Activated naive CD8-positive, alpha-beta T cell (primary cell): ENCODE results near the gene NTN1.
"Not testable (repeated sequence)": the region's sequence is repeated elsewhere in the genome, so short reads cannot be mapped to it uniquely, and the experiment has no call there.

Experiments used
- H3K27ac Mint-ChIP-seq: one replicate; pipeline ENCODE4 v1.8.0; 2021; ENCODE audit warnings: mixed read lengths
- H3K27me3 Mint-ChIP-seq: one replicate; pipeline ENCODE4 v1.8.0; 2021; ENCODE audit warnings: mixed read lengths
- H3K36me3 Mint-ChIP-seq: one replicate; pipeline ENCODE4 v1.8.0; 2021; ENCODE audit warnings: mixed read lengths
- H3K4me1 Mint-ChIP-seq: one replicate; pipeline ENCODE4 v1.8.0; 2021; ENCODE audit warnings: low read depth, mixed read lengths
- H3K4me3 Mint-ChIP-seq: one replicate; pipeline ENCODE4 v1.8.0; 2021; ENCODE audit warnings: mild to moderate bottlenecking, mixed read lengths
- H3K9me3 Mint-ChIP-seq: one replicate; pipeline ENCODE4 v1.8.0; 2021; ENCODE audit warnings: low read depth, mixed read lengths

NTN1 gene

DNA sequence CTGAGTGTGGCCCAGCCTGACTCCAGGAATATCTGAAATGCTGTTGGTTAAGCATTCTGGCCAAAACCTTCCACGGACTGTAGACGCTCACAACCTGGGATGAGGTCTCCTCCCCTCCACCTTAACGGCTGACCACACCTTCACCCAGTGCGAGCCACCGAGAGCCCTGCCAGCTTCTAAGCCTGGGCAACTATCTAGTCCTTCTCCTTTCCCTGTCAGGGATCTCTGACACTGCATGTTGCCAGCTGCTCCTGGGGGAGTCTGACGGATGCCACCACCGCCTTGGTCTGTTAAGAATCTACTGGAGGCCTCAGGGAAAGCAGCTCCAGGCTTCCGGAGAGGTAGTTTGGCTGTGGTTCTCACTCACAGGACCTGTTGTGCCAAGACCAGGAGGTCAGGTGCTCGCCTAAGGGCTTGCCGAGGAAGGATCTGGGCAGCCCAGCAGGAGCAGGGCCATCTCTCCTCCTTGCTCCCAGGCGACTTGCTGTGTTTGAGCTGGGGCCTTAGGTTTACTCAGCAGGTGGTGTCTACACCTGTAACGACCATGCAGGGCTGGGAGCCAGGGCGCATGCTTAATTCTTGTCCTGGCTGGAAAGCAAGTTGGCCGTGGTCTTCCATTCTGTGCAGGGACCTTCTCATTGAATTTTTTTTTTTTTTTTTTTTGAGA is 111.8 kb downstream of the NTN1 start:
- Mint-ChIP-seq H3K27ac (no peak overlapping the region), H3K36me3 (no peaks in the 10 kb centered on the region)

DNA sequence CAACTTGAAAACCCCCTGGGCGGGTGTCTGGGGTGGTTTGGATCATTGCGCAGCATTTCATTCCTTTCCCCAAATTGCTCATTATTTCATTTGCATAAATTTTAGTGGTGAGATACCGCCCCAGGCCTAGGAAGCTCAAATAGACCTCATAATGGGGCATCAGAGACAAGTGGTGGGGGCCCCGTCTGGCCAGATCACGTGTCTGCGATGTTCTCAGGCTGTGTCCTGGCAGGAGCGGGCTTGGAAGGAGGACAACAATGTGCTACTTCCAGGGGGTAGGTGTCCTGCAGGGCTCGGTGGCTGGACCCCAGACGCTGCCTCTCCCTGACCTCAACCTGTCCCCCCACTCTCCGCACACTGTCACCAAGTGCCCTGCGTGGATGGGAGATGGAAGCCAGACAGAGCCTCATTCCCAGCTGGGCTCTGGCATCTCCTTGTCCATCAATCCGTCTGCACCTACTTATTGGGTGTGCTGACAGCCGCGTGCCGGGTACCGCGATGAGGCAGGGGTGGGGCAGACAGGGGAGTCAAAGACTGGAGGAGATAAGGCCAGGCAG is 116.9 kb downstream of the NTN1 start:
- Mint-ChIP-seq H3K9me3 (no peaks in the 10 kb centered on the region), H3K36me3 (no peaks in the 10 kb centered on the region), H3K4me3 (no peak overlapping the region), H3K27me3 (no peaks in the 10 kb centered on the region), H3K4me1 (no peaks in the 10 kb centered on the region), H3K27ac (no peak overlapping the region)

More for the DNA sequence above, 111.8 kb downstream of the NTN1 start:
- no peaks in the 10 kb centered on the region for H3K9me3 Mint-ChIP-seq
- no peaks in the 10 kb centered on the region for H3K27me3 Mint-ChIP-seq
- H3K4me3 Mint-ChIP-seq = no peak overlapping the region
- H3K4me1 Mint-ChIP-seq = no peaks in the 10 kb centered on the region

DNA sequence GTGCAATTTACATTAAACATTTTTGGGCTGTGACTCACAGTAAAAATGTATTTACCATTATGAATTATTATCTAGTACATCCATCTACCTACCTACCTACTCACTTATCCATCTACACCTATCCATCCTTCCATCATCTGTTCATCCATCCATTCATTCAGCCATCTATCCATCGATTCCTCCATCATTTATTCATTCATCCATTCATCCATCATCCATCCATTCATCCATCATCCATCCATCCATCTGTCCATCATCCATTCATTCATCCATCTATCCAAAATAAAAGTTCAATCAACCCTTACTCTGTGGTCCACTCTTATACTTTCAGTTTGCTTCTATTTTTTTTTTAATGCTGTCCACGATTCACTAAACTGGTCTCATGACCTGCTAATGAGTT is 118.4 kb downstream of the NTN1 start:
- Mint-ChIP-seq H3K4me3 (no peak overlapping the region), H3K4me1 (no peaks in the 10 kb centered on the region), H3K27ac (no peak overlapping the region), H3K27me3 (no peaks in the 10 kb centered on the region), H3K9me3 (no peaks in the 10 kb centered on the region), H3K36me3 (no peaks in the 10 kb centered on the region)

DNA sequence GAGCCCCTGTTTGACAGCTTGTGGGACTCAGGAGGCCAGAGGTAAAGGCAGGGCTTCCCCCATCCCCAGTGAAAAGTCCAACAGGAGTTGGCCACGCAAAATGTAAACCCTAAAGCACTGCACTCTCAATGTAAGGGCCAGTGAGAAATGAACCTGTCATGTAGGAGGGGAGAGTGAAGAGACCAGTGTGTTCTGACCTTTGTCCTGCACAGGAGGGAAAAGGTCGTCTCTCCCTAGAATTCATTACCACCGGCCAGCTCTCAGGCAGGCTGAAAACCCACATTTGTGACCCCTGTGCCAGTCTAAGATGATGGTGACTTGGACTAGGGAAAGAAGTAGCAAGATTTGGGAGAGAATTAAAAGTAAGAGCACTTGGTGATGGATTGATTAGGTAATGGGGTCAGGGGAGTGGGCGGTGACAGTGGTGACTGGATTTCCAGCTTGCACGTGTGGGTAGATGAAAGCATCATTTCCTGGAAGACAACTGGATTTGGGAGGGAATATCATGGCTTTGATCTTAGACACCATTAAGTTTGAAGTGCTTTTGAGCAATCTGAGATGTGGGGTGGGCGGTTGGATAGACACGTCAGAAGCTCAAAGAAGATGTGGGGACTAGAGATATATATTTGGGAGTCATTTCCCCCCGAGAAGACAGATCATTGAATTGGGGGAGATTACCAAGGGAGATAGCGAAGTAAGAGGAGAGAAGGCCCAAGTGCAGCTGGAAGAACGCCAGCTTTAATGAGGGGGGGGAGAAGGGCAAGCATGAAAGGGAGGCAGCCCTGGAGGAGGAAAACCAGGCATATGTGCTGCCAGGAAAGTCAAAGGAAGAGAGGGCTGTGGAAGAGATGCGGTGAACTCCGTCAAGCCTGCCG is 119.5 kb downstream of the NTN1 start:
- Mint-ChIP-seq H3K27ac (no peak overlapping the region), H3K4me3 (no peak overlapping the region), H3K9me3 (no peaks in the 10 kb centered on the region), H3K4me1 (no peaks in the 10 kb centered on the region), H3K36me3 (no peaks in the 10 kb centered on the region), H3K27me3 (no peaks in the 10 kb centered on the region)

DNA sequence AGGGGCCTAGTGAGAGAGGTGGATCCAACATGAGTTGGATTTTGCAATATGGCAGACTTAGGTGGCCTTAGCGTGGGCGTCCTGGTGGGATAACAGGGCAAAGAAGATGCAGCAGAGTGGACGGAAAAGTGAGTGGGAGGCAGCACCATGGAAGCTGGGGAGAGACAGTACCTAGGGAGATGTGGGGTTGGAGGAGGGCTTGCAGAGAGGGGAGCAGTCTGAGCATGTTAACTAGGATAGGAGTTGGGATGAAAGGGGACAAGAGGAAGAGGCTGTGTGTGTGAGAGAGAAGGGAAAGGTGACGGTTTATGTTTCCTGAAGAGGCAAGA is 120.1 kb downstream of the NTN1 start:
- no peaks in the 10 kb centered on the region for H3K27me3 Mint-ChIP-seq
- no peaks in the 10 kb centered on the region for H3K36me3 Mint-ChIP-seq
- no peaks in the 10 kb centered on the region for H3K9me3 Mint-ChIP-seq
- no peak overlapping the region for H3K27ac Mint-ChIP-seq
- H3K4me1 Mint-ChIP-seq = no peaks in the 10 kb centered on the region
- no peak overlapping the region for H3K4me3 Mint-ChIP-seq

DNA sequence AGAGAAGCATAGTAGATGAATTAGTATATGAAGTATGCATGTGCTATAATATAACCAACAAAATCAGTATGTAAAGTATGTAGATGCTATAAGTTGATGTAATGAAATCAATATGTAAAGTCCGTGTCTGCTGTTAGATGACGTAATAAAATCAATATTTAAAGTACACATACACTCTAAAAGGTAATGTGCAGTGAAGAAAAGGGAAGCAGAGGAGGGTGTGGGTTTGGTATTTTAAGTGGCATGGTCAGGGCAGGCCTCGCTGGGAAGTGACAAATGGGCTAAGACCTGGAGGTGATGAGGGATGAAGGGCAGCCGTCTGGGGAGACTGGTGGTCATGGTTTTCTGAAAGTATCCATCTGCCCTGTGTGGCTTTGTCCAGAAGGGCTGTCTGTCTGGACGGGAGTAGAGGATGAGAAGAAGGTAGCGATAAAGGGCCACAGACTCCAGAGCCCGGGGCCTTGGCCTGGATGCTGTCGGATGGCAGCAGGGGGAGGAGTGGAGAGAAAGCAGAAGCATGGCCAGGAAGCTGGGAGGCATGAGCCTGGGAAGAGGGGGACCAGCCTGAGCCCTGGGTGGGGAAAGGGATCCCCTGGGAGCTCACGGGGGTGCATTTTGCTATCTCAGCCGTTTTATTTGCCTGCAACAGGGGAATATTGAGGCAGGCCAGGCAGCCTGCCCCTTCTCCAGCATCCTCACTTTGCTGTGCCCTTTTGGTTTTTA is 121.6 kb downstream of the NTN1 start:
- Mint-ChIP-seq H3K9me3 (no peaks in the 10 kb centered on the region), H3K36me3 (no peaks in the 10 kb centered on the region), H3K4me3 (no peak overlapping the region), H3K27me3 (no peaks in the 10 kb centered on the region), H3K27ac (no peak overlapping the region), H3K4me1 (no peaks in the 10 kb centered on the region)

DNA sequence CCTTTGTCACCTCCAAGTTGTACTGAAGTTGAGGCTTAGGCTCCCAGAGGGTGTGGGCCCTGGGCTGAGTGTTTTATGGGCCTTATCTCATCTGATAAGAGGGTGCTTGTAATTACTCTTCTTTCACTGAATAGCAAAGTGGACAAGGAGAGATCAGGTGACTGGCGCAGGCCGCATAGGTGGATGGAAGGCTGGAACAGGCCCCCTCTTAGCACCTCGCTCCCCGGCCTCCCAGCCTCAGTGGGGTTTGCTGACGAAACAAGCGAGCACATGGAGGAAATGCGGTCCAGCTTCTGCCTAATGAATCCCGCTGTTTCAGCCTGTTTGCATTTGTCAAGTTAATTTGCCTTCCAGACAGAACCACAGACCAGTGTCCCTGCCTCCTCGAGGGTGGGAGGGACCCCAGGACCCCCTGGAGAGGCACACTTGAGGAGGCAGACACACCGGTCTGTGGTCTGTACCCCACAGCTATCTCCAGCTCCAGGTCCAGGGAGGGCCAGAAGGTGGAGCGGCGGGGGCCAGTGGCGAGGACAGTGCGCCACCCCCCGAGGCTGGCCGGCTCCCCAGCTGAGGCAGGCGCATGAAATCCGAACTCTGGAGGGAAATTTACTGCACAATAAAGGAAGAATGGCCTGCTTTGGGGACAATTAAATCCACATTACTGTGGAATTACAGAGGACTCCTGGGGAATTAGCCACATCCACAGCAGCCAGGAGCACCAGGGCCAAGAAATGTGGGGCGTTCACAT is 123.4 kb downstream of the NTN1 start:
- Mint-ChIP-seq H3K27me3 (peaks cover 3% of the 10 kb centered on the region), H3K27ac (no peak overlapping the region), H3K4me1 (no peaks in the 10 kb centered on the region), H3K9me3 (no peaks in the 10 kb centered on the region), H3K4me3 (no peak overlapping the region), H3K36me3 (no peaks in the 10 kb centered on the region)

DNA sequence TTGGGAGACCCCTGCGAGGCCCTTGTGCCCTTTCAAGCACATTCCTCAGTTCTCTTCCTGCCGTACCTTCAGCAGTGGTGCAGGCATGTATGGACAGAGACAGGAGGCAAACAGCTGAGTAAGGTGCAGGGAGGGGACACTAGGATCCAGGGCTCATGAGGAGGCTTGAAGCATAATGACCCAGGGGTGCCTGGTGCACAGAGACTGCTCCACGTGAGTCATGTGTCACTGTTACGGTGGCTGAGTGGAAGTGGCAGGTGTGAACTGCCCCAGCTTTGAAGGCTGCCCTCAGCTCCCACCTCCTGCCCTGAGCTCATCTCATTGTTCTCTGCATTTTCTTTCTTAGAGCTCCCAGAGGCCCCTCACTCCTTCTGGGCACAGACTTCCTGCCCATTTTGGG is 124.8 kb downstream of the NTN1 start:
- no peaks in the 10 kb centered on the region for H3K9me3 Mint-ChIP-seq

DNA sequence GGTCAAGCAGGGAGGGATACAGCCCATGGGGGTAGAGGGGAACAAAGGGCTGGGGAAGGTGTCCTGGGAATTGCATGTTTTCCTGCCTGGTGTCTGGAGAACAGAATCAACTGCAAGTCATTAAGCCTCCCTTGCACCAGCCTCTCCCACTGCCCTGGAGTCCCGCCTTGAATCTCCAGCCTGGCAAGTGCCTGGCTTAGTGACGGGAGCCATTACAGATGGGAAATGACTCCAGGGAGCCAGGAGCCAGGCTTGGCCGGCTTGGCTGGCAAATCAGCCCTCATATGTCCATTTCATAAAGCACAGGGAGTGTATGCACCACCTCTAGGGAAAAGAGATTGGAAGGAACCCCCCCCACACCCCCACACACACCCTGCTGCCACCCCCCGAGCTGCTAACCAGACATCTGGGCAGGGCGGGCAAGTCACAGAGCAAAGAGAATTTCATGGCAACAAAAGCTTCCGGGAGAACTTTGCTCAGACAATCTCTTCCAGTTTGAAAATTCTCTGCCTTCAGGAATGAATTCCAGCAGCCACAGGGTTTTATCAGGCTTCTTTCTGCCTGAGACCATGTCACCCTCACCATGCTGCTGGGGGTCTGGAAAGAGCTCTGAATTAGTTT is 127.7 kb downstream of the NTN1 start:
- H3K4me1 Mint-ChIP-seq = no peaks in the 10 kb centered on the region
- no peaks in the 10 kb centered on the region for H3K9me3 Mint-ChIP-seq
- no peak overlapping the region for H3K4me3 Mint-ChIP-seq
- H3K27me3 Mint-ChIP-seq = peaks cover 3% of the 10 kb centered on the region
- H3K36me3 Mint-ChIP-seq = no peaks in the 10 kb centered on the region
- H3K27ac Mint-ChIP-seq = no peak overlapping the region

More for the DNA sequence above, 124.8 kb downstream of the NTN1 start:
- H3K27ac Mint-ChIP-seq = no peak overlapping the region
- H3K36me3 Mint-ChIP-seq = no peaks in the 10 kb centered on the region
- no peaks in the 10 kb centered on the region for H3K4me1 Mint-ChIP-seq
- peaks cover 3% of the 10 kb centered on the region for H3K27me3 Mint-ChIP-seq
- H3K4me3 Mint-ChIP-seq = no peak overlapping the region

DNA sequence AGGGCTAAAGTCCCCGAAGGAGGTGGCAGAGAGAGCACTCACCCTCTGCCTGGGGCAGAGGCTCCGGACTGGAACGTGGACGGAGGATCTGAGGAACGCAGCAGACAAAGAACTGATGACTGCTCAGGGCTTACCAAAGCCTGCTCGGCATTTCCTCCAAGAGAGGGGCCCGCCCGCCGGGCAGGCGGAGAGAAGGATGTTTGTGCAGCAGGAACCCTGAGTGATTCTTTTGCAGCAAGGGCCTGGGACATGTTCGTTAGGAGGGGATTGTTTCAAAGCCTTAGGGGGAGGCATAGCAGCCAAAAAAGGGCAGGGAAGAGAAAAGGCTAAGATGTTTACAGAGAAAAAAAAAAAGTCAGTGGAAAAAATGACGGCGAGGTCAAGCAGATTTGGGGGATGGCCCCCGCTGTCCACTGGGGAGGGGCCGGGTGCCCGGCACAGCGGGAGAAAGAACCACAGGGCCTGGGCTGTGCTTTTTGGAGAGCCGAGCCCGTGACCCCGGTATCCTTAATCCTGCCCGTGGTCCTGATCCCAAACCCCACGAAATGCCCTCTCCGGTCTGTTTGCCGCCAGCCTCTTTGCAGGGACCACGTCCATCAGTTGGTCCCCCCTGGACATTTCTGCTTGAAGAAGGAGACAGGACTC is 129.3 kb downstream of the NTN1 start:
- no peaks in the 10 kb centered on the region for H3K36me3 Mint-ChIP-seq

DNA sequence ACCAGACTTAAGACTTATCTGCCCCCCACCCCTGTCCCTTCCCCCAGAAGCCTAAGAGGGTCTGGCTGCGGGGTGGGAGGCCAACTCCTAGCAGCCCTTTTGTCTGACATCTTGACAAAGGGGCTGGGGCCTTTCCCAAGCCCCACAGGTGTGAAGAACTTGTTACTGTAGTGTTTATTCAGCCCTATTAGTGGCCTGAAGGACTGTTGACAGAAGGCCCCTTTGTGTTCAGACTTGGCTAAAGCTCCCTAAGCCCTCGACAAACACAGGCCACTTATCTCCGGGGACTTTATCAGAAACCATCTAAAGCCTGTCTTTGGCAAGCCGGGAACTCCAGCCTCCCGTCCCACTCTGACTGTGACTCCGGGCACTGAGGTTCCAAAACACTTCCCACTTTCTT is 129.8 kb downstream of the NTN1 start:
- Mint-ChIP-seq H3K27me3 (peaks cover 3% of the 10 kb centered on the region), H3K36me3 (no peaks in the 10 kb centered on the region), H3K27ac (no peak overlapping the region), H3K4me1 (no peaks in the 10 kb centered on the region), H3K4me3 (no peak overlapping the region), H3K9me3 (no peaks in the 10 kb centered on the region)

More for the DNA sequence above, 129.3 kb downstream of the NTN1 start:
- Mint-ChIP-seq H3K4me1 (no peaks in the 10 kb centered on the region), H3K27ac (no peak overlapping the region), H3K4me3 (no peak overlapping the region), H3K9me3 (no peaks in the 10 kb centered on the region), H3K27me3 (peaks cover 3% of the 10 kb centered on the region)

DNA sequence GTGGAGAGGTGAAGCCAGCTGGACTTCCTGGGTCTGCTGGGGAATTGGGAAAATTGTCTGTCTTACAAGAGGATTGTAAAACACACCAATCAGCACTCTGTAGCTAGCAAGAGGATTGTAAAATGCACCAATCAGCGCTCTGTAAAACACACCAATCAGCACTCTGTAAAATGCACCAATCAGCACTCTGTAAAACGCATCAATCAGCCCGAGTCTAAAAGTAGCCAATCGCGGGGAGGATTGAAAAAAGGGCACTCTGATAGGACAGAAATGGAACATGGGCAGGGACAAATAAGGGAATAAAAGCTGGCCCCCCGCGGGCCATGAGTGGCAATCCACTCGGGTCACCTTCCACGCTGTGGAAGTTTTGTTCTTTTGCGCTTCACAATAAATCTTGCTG is 130.4 kb downstream of the NTN1 start:
- not testable (repeated sequence) for H3K9me3 Mint-ChIP-seq, H3K4me3 Mint-ChIP-seq, H3K27me3 Mint-ChIP-seq, H3K4me1 Mint-ChIP-seq, H3K36me3 Mint-ChIP-seq, H3K27ac Mint-ChIP-seq

DNA sequence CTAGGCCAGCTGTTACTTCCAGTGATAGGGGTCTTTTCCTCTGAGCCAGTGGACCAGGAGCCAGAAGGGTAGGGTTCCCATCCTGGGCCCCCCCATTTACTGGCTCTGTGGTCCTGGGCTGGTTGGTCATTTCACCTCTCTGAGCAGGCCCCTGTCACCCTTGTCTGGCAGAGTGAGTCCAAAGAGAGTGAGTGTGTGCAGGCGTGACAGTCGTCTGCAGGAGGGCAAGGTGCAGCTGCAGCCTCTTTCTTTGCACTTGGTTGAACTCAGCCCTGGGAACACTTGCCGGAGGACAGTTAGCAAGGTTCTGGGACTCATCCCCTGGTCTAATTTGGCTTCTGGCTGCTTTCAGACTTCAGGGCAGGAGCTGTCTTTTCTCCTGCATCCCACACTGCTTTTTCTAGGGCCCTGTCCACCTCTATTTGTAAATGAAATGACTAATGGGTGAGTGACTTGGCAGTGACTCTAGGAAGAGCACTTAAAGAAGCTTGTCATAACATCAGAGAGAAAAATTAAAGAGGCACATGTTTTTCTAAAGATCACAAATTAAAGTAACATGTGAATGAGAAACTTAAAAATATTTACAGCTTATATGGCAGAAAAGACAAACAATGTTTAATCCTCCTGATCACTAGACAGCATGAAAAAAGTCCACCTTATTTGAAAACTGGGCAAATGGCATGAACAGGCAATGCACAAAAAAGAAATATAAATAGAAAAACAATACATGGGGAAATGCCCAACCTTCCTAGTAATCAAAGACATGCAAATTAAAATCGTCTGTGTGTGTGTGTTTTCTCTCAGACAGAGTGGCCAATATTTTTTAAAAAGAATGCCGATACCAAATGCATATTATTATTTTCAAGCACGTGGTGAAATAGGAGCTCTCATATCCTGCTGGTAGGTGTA is 137.5 kb downstream of the NTN1 start:
- no peak overlapping the region for H3K27ac Mint-ChIP-seq
- no peaks in the 10 kb centered on the region for H3K9me3 Mint-ChIP-seq
- H3K4me3 Mint-ChIP-seq = no peak overlapping the region
- no peaks in the 10 kb centered on the region for H3K36me3 Mint-ChIP-seq
- H3K4me1 Mint-ChIP-seq = no peaks in the 10 kb centered on the region
- no peaks in the 10 kb centered on the region for H3K27me3 Mint-ChIP-seq
